WTC11 (cell line): ENCODE data around the gene EIF1AD. TPM values are rescaled to one million over a fixed set of nuclear protein-coding genes. Genes with fewer than 3 reads are reported as not detected.

Experiments
- ATAC-seq: fragments of 200-7000 bp; cut with Tn5 transposase; 2 replicates; pipeline ENCODE4 v1.10.0; 2021; ENCODE audit warnings: mild to moderate bottlenecking, moderate library complexity
- CTCF ChIA-PET: fragments of 300-600 bp; sonication (Branson Sonifier 250); formaldehyde crosslinking; loops from one replicate; lab custom pipeline; 2021; ENCODE audit warnings: antibody characterized with exemption; lab: Charles Lee
- POLR2A ChIA-PET: fragments of 350-600 bp; sonication (Branson Sonifier 250); formaldehyde crosslinking; loops from one replicate; lab custom pipeline; 2021; ENCODE audit warnings: antibody characterized with exemption; lab: Charles Lee
- DNase-seq: peaks from one replicate; pipeline ENCODE4 v3.0.0; 2021; ENCODE audit warnings: low spot score
- H3K27ac Mint-ChIP-seq: 2 replicates; pipeline ENCODE4 v1.8.0; 2021; ENCODE audit warnings: mixed read lengths
- H3K27me3 Mint-ChIP-seq: 2 replicates; pipeline ENCODE4 v1.8.0; 2021; ENCODE audit warnings: low read depth, mild to moderate bottlenecking, moderate library complexity, mixed read lengths
- H3K36me3 Mint-ChIP-seq: 2 replicates; pipeline ENCODE4 v1.8.0; 2021; ENCODE audit warnings: mixed read lengths
- H3K4me1 Mint-ChIP-seq: 2 replicates; pipeline ENCODE4 v1.8.0; 2022; ENCODE audit warnings: mixed read lengths
- H3K4me3 Mint-ChIP-seq: 2 replicates; pipeline ENCODE4 v1.8.0; 2021; ENCODE audit warnings: mild to moderate bottlenecking, moderate library complexity, mixed read lengths
- H3K9me3 Mint-ChIP-seq: 2 replicates; pipeline ENCODE4 v1.8.0; 2021; ENCODE audit warnings: mixed read lengths
- AFF4 ChIP-seq: sonication (generic); formaldehyde crosslinking; IDR thresholded peaks from 2 replicates; pipeline ENCODE4 v1.8.1; 2023; ENCODE audit warnings: mild to moderate bottlenecking, missing genetic modification reagents, borderline replicate concordance
- CBFB ChIP-seq: sonication (generic); formaldehyde crosslinking; IDR thresholded peaks from 2 replicates; pipeline ENCODE4 v1.8.1; 2022; ENCODE audit warnings: mild to moderate bottlenecking, low read depth, missing genetic modification reagents
- EMX1 ChIP-seq: fragments of 250-450 bp; sonication (Bioruptor Pico); IDR thresholded peaks from 2 replicates; pipeline ENCODE4 v1.8.0; 2021; ENCODE audit warnings: mild to moderate bottlenecking
- FOXP4 ChIP-seq: sonication (generic); formaldehyde crosslinking; IDR thresholded peaks from 2 replicates; pipeline ENCODE4 v1.8.0; 2022; ENCODE audit warnings: mild to moderate bottlenecking, missing genetic modification reagents
- HMGXB4 ChIP-seq: sonication (generic); formaldehyde crosslinking; IDR thresholded peaks from 2 replicates; pipeline ENCODE4 v1.8.1; 2023; ENCODE audit warnings: mild to moderate bottlenecking, moderate library complexity, missing genetic modification reagents
- STAT6 ChIP-seq: sonication (generic); formaldehyde crosslinking; conservative IDR thresholded peaks from 2 replicates; pipeline ENCODE4 v1.8.1; 2023; ENCODE audit warnings: mild to moderate bottlenecking, low read depth, missing genetic modification reagents, moderate library complexity
- TEAD4 ChIP-seq: sonication (generic); formaldehyde crosslinking; IDR thresholded peaks from 2 replicates; pipeline ENCODE4 v1.8.0; 2022; ENCODE audit warnings: mild to moderate bottlenecking, missing genetic modification reagents
- ZNF423 ChIP-seq: fragments of 250-450 bp; sonication (Bioruptor Pico); IDR thresholded peaks from 2 replicates; pipeline ENCODE4 v2.1.2; 2022; ENCODE audit warnings: mild to moderate bottlenecking, moderate library complexity
- ZNF532 ChIP-seq: fragments of 250-450 bp; sonication (Bioruptor Pico); IDR thresholded peaks from 2 replicates; pipeline ENCODE4 v1.9.0; 2021; ENCODE audit warnings: mild to moderate bottlenecking, borderline replicate concordance
- total RNA-seq: library from RNA; stranded (reverse); gene quantifications from 3 replicates; pipeline ENCODE4 v1.2.3, GENCODE V29; 2021

EIF1AD gene
- total RNA-seq, 1 experiment from 2014 or later, result 37.6 TPM

GRCh38 chr11:65947603-65948125, 54.3 kb downstream of the EIF1AD start (continued):
- no peak for TF ChIP-seq AFF4 (CRISPR knock-in tag)

- H3K27me3 Mint-ChIP-seq, result no peaks in the 10 kb centered on the region; the same call in 1 of the 2 replicates
- TF ChIP-seq ZNF423, result no peak
- TF ChIP-seq ZNF532, result no peak
- no peak for TF ChIP-seq EMX1 (CRISPR knock-in tag)
- no peak for TF ChIP-seq CBFB (CRISPR knock-in tag)
- no peak for TF ChIP-seq TEAD4
- no peak for TF ChIP-seq STAT6
- no peak for TF ChIP-seq HMGXB4 (CRISPR knock-in tag)
- TF ChIP-seq FOXP4 (CRISPR knock-in tag), result no peak
- TF ChIP-seq, all 79 proteins: peak for 0
- Mint-ChIP-seq H3K36me3 (no peaks in the 10 kb centered on the region), H3K27ac (peak overlapping the region; percentile 93), H3K4me3 (no peak overlapping the region; the same call in 1 of the 2 replicates), H3K4me1 (peaks cover 33% of the 10 kb centered on the region), H3K9me3 (no peaks in the 10 kb centered on the region)
- POLR2A ChIA-PET, result interaction anchor here (0.7 to 1.0 kb wide), 2 partner anchors 31 to 47 kb away, joined by 3 read pairs; partner anchors contain the start of gene FOSL1
- DNase-seq (peak; percentile 35), ATAC-seq (peak; percentile 13)
- CTCF ChIA-PET, result interaction anchor here (0.5 to 3.9 kb wide), 10 partner anchors 9 to 168 kb away, joined by 3 to 29 read pairs (median 5); partner anchors contain the start of genes AP5B1, C11orf68 and FIBP
Observed at GRCh38 chr11:65947133-65947532, 54.8 kb downstream of the EIF1AD start.
